Measurements from ENCODE around the gene ERGIC1.

Gene ERGIC1

DNA sequence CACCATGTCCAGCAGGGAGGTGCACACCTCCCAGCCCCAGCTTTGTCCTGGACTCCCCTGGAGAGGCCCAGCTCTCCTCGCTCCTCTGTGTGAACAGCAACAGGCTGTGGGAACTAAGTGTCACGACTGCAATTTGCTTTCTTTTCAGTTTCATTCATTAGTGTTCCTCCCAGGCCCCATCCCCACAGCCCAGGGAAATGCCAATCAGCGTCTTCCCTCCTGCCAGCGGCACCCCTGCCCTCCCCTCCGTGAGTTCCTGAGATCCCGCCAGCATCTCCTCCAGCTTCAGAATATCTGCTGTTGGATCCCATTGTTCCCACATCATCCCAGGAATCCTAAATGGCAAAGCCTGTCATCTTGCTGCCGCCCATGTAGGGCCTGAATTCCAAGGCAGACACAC is 112.1 kb downstream of the ERGIC1 start:
- no peak for DNase-seq

DNA sequence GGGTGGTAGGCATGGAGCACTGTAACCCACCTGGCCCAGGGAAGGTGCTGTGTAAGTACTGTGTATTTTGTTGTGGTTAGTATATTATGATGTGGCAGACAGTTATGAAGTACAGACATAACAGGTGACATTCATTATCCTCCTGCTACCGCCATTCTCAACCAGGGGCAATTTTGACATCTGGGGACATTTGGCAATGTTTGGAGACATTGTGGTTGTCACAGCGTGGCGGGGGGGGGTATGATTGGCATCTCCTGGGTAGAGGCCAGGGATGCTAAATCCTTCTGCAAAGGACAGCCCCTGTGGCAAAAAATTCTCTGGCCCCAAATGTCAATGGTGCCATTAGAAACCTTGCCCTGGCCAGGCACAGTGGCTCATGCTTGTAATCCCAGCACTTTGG is 115.4 kb downstream of the ERGIC1 start:
- no peak for DNase-seq

DNA sequence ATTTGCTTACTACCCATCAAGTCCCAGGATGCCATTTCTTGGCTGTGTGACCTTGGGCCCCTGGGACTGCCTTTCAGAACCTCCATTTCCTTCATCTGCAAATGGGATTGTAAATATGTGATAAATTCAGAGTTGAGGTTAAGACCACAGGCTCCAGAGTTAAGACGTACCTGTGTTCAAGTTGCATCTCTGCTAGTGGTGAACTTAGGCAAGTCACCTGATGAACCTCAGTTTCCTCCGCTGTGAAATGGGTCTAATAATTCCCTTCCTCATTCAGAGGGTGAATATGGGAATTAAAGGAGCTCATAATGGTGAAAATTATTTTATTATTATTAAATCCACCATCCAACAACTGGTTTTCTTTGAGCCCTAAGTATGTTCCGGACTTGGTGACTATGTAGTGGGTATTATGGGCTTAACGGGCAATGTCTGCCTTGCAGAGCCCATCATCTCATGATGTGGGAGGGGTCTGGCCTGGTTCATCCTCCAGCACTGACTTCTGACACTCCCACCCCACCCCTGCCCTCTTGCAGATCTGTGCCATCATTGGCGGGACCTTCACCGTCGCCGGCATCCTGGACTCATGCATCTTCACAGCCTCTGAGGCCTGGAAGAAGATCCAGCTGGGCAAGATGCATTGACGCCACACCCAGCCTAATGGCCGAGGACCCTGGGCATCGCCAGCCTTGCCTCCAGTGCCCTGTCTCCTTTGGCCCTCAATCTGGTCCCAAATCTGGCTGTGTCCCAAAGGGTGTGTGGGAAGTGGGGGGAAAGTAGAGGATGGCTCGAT is 116.3 kb downstream of the ERGIC1 start:
- no peak for DNase-seq

DNA sequence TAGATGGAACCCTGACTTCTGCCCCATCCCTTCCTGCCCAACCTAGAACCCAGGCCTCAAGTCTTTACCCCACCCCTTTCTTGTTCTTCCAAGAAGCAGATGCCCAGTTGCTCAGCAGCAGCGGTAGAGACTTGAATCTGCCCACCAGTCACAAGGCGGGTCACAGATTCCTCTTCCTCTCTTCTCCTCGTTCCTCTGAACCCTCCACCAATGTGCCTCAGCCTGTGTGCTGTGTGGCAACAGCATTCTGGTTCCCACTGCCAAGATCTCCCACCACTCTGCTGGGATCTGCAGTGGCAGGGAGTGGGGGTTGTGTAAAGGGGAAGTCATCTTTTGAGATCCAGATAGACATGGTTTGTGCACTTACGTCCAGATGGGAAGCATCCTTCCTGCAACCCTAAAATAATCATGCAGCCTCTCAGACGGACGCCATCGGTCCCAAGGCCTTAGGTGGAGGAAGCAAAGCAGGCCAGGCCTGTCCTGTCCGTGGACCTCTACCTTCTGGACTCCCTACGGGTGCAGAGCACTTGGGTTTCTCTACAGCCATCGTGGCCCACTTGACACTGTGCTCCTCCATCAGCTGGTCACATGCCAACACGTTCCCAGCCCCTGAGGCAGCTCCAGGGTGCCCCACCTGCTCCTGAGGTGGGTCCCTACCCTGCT is 117.5 kb downstream of the ERGIC1 start:
- DNase-seq: no peak

DNA sequence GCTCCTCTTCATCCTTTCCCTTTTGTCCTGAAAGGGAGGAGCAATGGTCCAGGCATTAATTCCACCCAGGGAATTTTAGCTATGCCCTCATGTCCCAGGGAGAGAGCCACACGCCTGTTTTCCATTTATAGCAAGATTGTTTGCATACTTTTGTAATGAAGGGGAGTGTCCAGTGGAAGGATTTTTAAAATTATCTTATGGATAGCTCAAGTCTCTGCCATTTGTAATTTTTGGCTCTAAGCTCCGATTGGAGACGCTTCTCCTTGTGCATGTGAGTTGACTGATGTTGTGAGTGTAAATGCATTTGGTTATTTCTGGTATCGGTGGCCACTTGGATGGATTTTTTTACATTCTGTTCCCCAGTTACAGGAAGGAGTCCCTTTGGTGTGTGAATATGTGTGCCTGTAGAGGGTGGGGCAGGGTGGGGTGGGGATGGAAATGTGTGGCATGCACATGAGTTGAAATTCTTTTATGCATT is 118.0 kb downstream of the ERGIC1 start:
- DNase-seq: no peak

DNA sequence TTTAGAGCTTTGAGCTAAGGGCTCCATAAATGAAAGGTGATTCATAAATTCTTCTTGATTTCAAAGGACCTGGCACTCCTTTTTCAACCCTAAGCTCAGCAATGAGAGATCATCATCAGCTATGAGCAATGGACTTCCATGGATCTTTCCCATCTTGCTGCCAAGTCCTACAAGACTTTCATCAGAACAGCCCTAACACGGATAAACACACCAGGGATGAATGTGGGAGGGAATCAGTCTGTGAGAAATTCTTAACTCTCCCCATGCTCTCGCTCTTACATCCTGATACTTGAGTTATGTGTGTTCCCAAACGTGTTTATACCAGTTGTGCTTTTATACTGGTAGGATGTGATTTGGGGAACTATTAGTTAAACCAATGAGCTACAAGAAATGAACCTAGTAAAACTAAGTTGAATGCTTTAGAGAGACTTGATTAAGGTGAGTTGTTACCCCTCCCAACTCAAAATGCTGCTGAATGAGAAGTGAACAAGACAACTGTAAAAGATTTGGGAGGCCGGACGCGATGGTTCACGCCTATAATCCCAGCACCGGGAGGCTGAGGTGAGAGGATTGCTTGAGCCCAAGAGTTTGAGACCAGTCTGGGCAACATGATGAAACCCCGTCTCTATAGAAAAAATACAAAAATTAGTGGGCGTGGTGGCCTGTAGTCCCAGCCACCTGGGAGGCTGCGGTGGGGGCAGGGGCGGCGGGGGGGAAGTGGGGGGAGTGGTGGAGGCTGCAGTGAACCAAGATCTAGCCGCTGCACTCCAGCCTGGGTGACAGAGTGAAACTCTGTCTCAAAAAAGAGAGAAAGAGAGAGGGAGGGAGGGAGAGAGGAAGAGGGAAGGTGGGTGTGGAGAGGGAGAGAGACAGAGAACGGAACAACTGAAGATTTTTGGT is 120.0 kb downstream of the ERGIC1 start:
- DNase-seq: no peak

DNA sequence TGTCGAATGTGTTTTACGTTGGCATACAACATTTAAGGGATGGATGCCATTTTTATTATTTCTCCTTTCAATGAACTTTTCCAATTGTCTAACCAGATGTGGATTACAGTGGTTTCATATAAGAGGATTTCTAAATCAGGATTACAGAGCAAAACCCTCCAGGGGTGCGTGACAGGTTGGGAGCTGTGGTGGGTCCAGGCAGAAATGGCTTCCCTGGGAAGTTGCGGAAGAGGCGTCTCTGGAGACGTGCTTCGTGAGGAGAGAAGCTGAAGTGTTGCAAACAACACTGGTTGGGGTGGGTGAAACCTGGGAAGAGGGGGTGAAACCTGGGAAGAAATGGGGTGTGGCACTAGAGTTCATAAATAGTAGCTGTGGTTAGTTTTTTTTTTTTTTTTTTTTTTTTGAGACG is 120.7 kb downstream of the ERGIC1 start:
- DNase-seq: no peak

DNA sequence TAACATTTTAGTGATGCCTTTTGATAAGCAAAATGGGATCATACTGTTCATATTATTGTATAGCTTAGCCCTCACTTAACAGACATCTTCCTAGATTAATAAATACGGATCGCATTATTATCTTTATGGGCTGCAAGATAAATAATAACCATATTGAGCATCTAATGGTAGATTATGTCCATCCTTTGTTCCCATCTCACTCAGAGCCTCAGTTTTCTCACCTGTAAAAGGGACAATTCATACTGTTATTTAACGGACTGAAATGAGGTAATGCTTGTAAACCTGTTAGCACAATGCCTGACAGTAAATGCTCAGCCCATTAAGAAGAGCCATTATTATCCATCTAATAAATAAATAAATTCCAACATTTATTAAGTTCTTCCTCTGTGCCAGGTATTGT is 122.2 kb downstream of the ERGIC1 start:
- no peak for DNase-seq

DNA sequence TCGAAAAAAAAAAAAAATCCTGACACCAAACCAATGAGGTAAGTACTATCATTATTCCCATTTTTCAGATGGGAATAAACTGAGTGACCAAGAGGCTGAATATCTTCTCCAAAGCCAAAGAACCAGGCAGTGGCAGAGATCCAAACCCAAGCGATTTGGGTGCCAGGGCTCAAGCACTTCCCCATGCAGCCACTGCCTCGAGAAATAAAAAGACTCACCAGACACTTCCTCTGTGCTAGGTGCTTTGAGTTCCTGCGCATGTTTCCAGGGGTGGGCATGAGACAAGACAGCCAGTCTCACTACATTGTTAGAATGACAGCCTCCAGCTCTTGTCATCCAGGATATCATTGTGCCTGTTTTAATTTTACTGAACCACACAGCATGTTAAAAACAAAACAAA is 122.9 kb downstream of the ERGIC1 start:
- no peak for DNase-seq

DNA sequence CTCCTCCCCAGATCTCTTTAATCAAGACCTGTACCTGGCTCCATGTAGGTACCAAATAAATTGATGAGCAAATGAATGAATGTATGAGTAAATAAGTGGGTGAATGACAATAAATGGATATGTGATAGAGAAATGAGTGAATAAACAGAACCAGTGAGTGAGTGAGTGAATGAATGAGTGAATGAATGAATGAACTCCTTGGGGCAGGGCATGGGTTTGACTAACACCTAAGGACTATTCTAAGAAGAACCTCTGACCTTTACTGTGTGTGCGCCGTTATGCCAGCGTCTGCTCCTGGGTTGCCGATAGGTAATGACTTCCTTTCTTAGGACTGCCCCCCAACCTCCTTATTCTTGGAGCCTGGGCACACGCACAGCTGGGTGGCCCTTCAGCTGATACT is 123.4 kb downstream of the ERGIC1 start:
- no peak for DNase-seq

DNA sequence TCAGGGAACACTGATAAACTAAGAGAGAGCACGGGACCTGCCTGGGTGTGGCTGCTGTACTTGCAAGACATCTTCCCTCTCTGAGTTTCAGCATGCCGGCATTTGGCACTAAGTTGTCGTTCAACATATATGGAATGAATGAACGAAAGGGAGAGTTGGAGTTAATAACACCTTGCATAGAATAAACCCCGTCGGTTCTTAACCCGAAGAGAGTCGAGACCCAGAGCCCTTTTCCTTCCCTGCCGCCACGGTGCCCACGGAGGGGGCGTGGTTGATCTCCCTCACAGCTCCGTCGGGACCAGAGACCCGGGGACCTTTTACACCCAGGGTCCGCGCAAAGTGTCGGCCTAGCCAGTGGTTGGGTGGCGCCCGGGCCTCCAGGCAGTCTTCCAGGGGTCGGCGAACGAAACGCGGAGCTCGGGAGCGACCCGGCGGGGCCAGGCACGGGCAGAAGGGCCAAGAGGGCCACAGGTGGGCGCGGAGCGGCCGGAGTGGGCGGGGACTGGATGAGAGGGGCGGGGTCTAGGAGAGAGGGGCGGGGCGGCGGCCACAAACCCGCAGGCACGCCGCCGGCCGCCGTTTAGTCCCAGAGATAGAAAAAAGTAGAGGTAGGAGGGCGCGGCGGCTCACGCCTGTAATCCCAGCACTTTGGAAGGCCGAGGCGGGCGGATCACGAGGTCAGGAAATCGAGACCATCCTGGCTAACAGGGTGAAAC is 124.4 kb downstream of the ERGIC1 start:
- DNase-seq: peak; percentile 81

DNA sequence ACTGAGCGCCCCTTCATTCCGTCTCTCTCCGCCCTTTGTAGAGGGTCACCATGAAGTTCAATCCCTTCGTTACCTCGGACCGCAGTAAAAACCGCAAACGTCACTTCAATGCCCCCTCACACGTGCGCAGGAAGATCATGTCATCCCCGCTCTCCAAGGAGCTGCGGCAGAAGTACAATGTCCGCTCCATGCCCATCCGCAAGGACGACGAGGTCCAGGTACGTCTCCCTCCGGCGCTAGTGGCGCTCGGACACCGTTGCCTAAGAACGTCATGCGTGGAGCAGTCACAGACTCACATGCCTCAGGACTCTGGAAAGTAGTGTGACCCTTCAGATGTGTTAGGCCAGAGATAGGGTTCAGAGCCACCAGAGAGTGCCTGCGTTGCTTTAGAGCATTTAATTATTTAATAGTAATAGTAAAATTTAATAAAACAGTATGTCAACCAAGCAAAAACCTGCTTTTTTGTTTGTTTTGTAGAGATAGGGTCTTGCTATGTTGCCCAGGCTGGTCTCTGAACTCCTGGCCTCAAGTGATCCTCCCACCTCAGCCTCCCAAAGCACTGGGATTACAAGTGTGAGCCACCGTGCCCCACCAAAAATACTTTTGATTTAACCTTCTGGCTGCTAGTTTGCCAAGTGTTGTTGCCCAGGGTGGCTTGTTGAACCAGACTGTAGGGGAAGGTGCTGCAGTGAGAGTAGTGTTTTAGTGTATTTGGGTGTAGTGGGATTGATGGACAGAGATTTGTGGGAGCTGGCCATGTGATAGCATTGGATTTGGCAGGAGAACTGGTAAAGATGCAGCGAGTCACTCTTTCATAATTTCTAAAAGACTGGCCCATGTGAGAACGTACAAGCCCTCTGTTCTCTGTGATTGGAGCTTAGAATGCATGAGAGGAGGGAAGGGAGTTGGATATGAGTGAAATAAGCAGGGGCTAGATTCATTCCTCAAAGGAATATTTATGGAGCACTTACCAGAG is 126.1 kb downstream of the ERGIC1 start:
- DNase-seq: no peak

DNA sequence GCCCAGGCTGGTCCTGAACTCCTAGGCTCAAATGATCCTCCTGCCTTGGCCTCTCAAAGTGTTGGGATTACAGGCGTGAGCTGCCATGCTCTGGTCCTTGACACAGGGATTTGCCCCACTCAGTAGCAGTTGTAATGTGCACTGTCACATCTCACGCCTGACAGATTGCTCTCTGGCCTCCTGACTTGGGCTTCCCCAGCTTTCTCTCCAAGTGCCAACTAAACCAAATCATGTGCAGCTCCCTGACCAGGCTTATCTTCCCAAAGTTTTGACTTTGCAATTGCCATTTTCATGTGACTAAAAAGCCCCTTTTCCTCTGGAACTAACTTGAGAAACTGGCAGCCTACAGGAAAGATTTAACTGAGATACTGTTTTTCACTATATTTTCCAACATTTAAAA is 135.9 kb downstream of the ERGIC1 start:
- no peak for DNase-seq

DNA sequence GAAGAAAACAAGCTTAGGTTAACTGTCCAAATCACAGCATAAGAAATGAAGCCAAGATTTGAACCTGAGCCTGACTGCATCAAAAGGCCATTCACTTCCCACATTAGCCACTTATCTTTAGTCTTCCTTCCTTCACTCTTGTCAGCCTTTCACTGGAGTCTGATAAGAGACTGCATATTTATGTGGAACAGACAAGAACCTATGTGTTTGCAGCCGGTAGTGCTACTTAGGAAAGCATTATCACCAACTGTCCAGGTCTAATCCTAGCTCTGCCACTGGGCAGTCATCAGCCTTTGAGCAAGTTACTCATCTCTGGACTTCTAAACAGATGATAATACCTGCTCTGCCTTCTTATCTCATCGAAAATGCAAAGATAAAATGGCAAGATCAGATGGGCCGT is 137.4 kb downstream of the ERGIC1 start:
- DNase-seq: no peak

DNA sequence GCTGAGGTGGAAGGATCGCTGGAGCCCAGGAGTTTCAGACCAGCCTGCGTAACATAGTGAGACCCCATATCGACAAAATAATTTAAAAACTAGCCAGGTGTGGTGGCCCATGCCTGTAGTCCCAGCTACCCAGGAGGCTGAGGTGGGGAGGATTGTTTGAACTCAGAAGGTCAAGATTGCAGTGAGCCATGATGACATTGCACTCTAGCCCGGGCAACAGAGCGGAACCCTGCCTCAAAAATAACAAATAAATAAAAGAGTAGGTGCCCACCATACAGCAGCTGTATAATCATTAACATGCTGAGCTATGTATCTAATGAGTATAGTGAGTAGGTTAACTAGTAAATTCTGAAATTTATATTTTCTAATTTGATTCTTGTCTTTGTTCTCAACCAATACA is 138.5 kb downstream of the ERGIC1 start:
- no peak for DNase-seq

DNA sequence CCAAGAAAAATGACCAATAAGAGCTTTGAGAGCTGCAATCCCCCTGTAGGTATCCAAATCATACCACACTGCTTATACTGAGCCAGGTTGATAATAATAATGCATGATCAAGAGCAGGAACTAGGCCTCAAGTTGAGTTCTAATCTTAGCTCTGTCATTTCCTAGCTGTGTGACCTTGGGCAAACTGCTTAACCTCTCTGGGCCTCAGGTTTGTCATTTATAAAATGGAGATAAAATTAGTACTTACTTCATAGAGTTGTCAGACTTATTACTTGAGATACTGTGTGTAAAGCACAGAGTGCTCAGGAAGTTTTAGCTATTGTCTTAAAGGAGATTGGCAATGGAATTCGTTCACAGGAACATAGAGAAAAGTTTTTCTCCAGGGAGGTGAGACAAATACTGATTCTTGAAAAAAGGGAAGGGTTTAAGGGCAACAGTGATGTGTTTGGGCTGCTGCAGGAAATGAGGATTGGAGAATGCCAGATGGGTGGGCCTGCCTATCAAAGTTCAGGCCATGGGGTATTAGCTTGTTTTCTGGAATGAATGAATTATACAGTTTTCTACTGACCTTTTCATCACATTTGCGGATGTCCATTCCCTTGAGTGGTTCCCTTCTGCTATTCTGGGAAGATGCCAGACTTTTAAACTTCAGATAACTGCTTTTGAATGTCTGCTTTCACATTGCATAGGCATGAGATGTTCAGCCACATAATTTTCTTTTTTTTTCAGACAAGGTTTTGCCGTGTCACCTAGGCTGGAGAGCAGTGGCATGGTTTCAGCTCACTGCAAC is 139.3 kb downstream of the ERGIC1 start:
- DNase-seq: no peak

DNA sequence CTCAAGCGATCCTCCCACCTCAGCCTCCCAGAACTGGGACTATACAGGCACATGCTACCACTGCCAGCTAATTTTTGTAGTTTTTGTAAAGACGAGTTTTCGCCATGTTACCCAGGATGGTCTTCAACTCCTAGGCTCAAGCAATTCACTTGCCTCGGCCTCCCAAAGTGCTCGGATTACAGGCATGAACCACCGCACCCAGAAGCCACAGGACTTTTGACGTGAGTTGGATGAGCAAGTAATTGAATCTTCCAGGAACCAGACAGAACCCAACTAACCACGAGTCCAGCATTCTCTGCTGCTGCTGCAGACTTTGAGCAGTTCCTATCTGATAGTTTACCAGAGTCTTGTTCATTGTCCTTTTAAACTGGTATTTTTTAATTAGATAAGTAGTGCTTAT is 139.9 kb downstream of the ERGIC1 start:
- no peak for DNase-seq

DNA sequence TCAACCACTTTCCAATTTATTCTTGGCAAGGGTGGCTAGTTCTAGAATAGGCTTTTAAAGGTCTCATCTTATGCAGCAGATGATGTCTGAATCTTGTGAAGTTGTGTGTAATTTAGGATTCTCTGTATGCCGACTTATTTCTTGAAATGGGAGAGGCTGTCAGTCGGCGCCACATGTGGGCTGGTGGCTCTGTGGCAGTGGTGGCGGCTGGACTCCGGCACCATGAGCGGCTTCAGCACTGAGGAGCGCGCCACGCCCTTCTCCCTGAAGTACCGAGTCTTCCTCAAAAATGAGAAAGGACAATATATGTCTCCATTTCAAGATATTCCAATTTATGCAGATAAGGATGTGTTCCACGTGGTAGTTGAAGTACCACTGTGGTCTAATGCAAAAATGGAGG is 141.2 kb downstream of the ERGIC1 start:
- no peak for DNase-seq

DNA sequence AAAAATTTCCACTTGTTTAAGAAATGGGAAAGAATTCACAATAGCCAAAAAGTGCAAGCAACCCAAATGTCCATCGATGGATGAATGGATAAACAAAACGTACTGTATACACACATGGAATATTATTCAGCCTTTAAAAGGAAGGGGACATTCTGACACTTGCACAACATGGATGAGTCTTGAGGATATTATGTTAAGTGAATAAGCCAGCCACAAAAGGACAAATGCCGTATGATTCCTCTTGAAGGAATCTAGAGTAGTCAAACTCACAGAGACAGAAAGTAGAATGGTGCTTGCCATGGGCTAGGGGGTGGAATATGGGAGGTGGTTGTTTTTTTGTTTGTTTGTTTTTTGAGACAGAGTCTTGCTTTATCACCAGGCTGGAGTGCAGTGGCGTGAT is 145.7 kb downstream of the ERGIC1 start:
- DNase-seq: no peak

DNA sequence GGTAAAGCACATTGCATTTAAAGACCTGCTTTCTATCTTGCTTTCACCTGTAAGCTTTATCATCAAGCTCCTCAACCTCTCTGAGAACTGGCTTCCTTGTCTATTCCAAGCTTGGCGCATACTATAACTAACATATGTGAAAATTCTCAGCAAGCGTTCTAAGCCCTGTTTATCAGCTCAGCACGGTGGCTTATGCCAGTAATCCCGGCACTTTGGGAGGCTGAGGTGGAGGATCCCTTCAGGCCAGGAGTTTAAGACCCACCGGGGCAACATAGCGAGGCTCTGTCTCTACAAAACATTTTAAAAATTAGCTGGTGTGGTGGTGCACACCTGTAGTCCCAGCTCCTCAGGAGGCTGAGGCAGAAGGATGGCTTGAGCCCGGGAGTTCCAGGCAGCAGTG is 147.9 kb downstream of the ERGIC1 start:
- DNase-seq: no peak

All from right kidney (tissue), 1 donor.